MCF 10A (cell line): Measurements from ENCODE around the gene FPGS. TPM values are rescaled to one million over a fixed set of nuclear protein-coding genes. Genes with fewer than 3 reads are reported as not detected.

Experiments
- BruUV-seq: library from RNA; stranded (reverse); fragments of 400-500 nt; replicated peaks from 2 replicates; lab custom pipeline; 2021; lab: Mats Ljungman, UMichigan
- CTCF ChIA-PET: fragments of 300-600 bp; sonication (Branson Sonifier 250); formaldehyde crosslinking; extraction: SDS; loops from one replicate; lab custom pipeline; 2021; ENCODE audit warnings: antibody characterized with exemption, inconsistent platforms; lab: Yijun Ruan, JAX
- POLR2A ChIA-PET: fragments of 300-600, 350-650 bp; sonication (Branson Sonifier 250); formaldehyde crosslinking; extraction: SDS; loops from one replicate; lab custom pipeline; 2020; ENCODE audit warnings: antibody characterized with exemption, inconsistent platforms; lab: Yijun Ruan, JAX
- DNase-seq: peaks from one replicate; pipeline ENCODE4 v3.0.0-alpha.2; 2018; ENCODE audit not compliant: unreplicated experiment
- H3K27ac Mint-ChIP-seq: one replicate; pipeline ENCODE4 v1.8.0; 2022; ENCODE audit warnings: mild to moderate bottlenecking, low read depth, mixed read lengths; ENCODE audit not compliant: unreplicated experiment
- H3K27me3 Mint-ChIP-seq: one replicate; pipeline ENCODE4 v1.8.0; 2022; ENCODE audit warnings: mixed read lengths; ENCODE audit not compliant: insufficient read depth, unreplicated experiment
- H3K36me3 Mint-ChIP-seq: one replicate; pipeline ENCODE4 v1.8.0; 2022; ENCODE audit warnings: mild to moderate bottlenecking, moderate library complexity, mixed read lengths; ENCODE audit not compliant: insufficient read depth, unreplicated experiment
- H3K4me1 Mint-ChIP-seq: one replicate; pipeline ENCODE4 v1.8.0; 2022; ENCODE audit warnings: mixed read lengths; ENCODE audit not compliant: insufficient read depth, unreplicated experiment
- H3K4me3 Mint-ChIP-seq: one replicate; pipeline ENCODE4 v1.8.0; 2022; ENCODE audit warnings: mild to moderate bottlenecking, moderate library complexity, mixed read lengths; ENCODE audit not compliant: unreplicated experiment
- H3K9me3 Mint-ChIP-seq: one replicate; pipeline ENCODE4 v1.8.0; 2022; ENCODE audit warnings: mixed read lengths; ENCODE audit not compliant: unreplicated experiment
- intact Hi-C: fragments of 100-400 bp; cut with micrococcal nuclease; formaldehyde crosslinking; loops from 2 replicates; pipeline ENCODE4 v1.14.1; 2022
- total RNA-seq: library from RNA; stranded (reverse); gene quantifications from 2 replicates; pipeline ENCODE4 v1.2.3, GENCODE V29; 2022
- TF ChIP-seq, protein P1 (sequence below): fragments of 200-600 bp; IDR thresholded peaks from one replicate; pipeline ENCODE4 v1.8.0; 2022; ENCODE audit warnings: antibody characterized with exemption, mild to moderate bottlenecking; ENCODE audit not compliant: unreplicated experiment

FPGS gene
- total RNA-seq, 1 experiment from 2014 or later = 130 TPM

DNA sequence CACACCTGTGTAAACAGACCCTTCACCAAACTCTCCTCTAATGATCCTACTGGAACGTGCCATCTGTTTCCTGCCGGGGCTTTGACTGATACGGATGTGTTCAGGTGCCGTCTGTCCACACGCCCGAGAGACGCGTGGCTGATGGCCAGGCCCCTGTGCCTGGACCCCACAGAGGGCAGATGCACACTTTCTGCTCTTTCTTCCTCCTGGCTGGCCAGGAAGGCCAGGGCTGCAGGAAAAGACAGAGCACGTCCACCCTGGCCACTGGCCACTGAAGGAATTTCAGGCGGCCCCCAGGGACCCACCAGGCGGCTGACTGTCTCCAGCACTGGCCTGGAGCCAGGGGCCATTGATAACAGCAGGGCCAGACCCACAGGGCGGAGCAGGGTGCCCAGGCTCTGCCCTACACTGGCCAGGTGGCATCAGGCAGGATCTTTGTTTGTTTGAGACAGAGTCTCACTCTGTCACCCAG is 55.4 kb downstream of the FPGS start:
- TF ChIP-seq, protein P1, sequence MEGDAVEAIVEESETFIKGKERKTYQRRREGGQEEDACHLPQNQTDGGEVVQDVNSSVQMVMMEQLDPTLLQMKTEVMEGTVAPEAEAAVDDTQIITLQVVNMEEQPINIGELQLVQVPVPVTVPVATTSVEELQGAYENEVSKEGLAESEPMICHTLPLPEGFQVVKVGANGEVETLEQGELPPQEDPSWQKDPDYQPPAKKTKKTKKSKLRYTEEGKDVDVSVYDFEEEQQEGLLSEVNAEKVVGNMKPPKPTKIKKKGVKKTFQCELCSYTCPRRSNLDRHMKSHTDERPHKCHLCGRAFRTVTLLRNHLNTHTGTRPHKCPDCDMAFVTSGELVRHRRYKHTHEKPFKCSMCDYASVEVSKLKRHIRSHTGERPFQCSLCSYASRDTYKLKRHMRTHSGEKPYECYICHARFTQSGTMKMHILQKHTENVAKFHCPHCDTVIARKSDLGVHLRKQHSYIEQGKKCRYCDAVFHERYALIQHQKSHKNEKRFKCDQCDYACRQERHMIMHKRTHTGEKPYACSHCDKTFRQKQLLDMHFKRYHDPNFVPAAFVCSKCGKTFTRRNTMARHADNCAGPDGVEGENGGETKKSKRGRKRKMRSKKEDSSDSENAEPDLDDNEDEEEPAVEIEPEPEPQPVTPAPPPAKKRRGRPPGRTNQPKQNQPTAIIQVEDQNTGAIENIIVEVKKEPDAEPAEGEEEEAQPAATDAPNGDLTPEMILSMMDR = no peak
- no peak overlapping the region for H3K4me3 Mint-ChIP-seq
- BruUV-seq = no TSS peak
- intact Hi-C loops = no loop called here
- H3K4me1 Mint-ChIP-seq = no peaks in the 10 kb centered on the region
- no peak for DNase-seq
- H3K27me3 Mint-ChIP-seq = no peaks in the 10 kb centered on the region
- ChIA-PET CTCF (no interaction called here), POLR2A (interaction anchor here (0.6 to 0.7 kb wide), 2 partner anchors 12 to 118 kb away, joined by 3 read pairs; no protein-coding TSS in a partner anchor)
- no peaks in the 10 kb centered on the region for H3K9me3 Mint-ChIP-seq
- H3K27ac Mint-ChIP-seq = no peak overlapping the region
- H3K36me3 Mint-ChIP-seq = no peaks in the 10 kb centered on the region

DNA sequence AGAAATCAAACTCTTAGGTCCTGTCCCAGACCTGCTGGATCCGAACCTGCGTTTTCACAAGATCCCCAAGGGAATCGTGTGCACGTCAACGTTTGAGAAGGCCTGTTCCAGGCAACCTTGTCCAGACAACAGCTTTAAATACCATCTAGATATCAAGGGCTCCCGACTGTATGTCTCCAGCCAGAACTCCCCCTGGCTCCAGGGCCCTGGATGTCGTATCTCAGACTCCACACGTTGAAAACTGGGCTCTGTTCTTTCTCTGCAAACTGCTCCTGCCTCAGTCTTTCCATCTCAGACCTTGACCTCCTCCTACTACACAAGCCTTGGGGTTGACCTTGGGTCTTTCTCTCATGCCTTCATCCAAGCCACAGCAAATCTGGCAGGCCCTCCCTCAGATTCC is 57.6 kb downstream of the FPGS start:
- Mint-ChIP-seq H3K9me3 (no peaks in the 10 kb centered on the region), H3K4me1 (no peaks in the 10 kb centered on the region), H3K36me3 (no peaks in the 10 kb centered on the region), H3K27me3 (no peaks in the 10 kb centered on the region), H3K27ac (no peak overlapping the region), H3K4me3 (no peak overlapping the region)
- ChIA-PET POLR2A (no interaction called here), CTCF (interaction anchor here (0.6 to 3.0 kb wide), 3 partner anchors 10 to 126 kb away, joined by 3 to 12 read pairs (median 3); partner anchors contain the start of gene TOR2A)
- no peak for DNase-seq
- TF ChIP-seq, protein P1 = no peak
- BruUV-seq = no TSS peak
- intact Hi-C loops = no loop called here

DNA sequence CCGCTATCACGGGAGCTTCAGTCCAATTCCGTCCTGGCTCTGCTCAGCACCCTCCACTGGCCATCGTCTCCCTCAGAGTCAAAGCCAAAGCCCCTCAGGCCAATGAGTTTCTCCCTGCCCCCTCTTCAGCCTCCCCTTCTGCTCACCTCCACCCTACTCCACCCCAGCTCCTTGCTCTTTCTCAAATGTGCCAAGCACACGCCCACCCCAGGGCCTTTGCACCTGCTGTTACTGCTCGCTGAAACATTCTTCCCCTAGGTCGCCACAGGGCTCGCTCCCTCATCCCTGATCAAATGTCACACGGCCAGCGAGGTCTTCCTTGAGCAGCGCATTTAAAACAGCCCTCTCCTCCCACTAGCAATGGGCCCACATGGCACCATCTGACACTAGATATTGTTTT is 58.1 kb downstream of the FPGS start:
- DNase-seq = no peak
- Mint-ChIP-seq H3K27ac (no peak overlapping the region), H3K9me3 (no peaks in the 10 kb centered on the region), H3K36me3 (peaks cover 4% of the 10 kb centered on the region), H3K4me1 (no peaks in the 10 kb centered on the region), H3K27me3 (no peaks in the 10 kb centered on the region), H3K4me3 (no peak overlapping the region)
- CTCF ChIA-PET = interaction anchor here (0.6 to 3.0 kb wide), 4 partner anchors 9 to 431 kb away, joined by 3 to 12 read pairs (median 4); partner anchors contain the start of gene TOR2A
- BruUV-seq = no TSS peak
- intact Hi-C loops = no loop called here
- TF ChIP-seq, protein P1 = no peak
- POLR2A ChIA-PET = no interaction called here

DNA sequence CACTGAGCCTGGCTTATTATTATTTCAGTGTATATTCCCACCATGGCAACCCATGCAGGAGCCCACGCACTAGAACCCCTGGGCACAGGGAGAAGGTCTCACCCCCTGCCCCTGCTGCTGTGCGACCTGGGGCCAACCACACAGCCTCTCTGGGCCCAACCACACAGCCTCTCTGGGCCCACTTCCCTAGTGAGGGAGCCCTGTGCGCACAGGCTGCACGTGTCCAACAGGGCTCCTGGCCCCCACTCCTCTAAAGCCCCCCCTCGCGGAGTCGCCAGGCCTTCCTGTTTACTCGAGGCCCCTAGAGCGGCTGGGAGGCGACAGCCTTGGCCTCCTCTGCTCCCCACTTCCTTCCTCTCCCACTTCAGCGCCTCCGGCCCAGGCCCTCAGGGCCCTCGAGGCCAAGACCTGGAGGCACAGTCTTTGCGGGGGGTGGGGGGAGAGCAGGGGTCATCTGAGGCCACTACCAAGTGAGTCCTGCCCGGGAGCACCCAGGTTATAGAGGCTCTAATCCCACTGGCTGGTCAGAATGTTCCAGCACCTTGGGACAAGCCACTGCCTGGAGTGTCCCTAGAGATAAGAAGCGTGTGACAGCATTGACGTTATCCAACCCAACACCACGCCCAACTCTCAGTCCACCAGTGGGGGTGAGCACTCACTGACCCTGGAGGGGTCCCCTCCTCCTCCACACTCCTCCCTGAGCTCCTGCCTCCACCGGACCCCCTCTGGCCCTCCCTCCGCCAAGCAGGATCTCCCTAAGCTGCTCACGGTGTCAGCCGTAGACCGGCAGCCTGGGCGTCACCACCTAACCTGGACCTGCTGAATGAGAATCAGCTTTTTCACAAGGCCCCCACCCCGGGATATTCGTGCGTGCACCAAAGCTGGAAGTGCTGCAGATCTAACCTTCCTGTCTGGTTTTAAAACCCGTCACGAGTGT is 59.7 kb downstream of the FPGS start:
- Mint-ChIP-seq H3K4me1 (no peaks in the 10 kb centered on the region), H3K27ac (no peak overlapping the region)

More for the DNA sequence above, 59.7 kb downstream of the FPGS start:
- no peaks in the 10 kb centered on the region for H3K27me3 Mint-ChIP-seq
- intact Hi-C loops = no loop called here
- DNase-seq = no peak
- TF ChIP-seq, protein P1 = no peak
- H3K9me3 Mint-ChIP-seq = no peaks in the 10 kb centered on the region
- BruUV-seq = no TSS peak
- no peak overlapping the region for H3K4me3 Mint-ChIP-seq
- peaks cover 6% of the 10 kb centered on the region for H3K36me3 Mint-ChIP-seq
- CTCF ChIA-PET = interaction anchor here (0.6 to 1.4 kb wide), 5 partner anchors 11 to 1834 kb away, joined by 3 to 4 read pairs (median 3); no protein-coding TSS in a partner anchor
- POLR2A ChIA-PET = interaction anchor here (0.7 to 1.3 kb wide), 4 partner anchors 7 to 77 kb away, joined by 3 to 4 read pairs (median 4); partner anchors contain the start of genes CDK9 and ENG
